HUES48 (cell line): ENCODE measurements around the gene NAGS.
"Not testable (repeated sequence)": the region's sequence is repeated elsewhere in the genome, so short reads cannot be mapped to it uniquely, and the experiment has no call there.

Experiments
- H3K27ac ChIP-seq: one replicate; pipeline ENCODE4 v1.7.0; 2013; ENCODE audit warnings: low read depth, low read length, inconsistent platforms
- H3K27me3 ChIP-seq: 2 replicates; pipeline ENCODE4 v1.6.1; 2013; ENCODE audit warnings: mild to moderate bottlenecking, low read length; ENCODE audit not compliant: control insufficient read depth, insufficient read depth
- H3K36me3 ChIP-seq: 2 replicates; pipeline ENCODE4 v1.6.1; 2013; ENCODE audit warnings: low read length; ENCODE audit not compliant: control insufficient read depth, insufficient read depth
- H3K4me1 ChIP-seq: 2 replicates; pipeline ENCODE4 v1.6.1; 2013; ENCODE audit warnings: mild to moderate bottlenecking, low read length; ENCODE audit not compliant: control insufficient read depth, insufficient read depth
- H3K4me3 ChIP-seq: 2 replicates; pipeline ENCODE4 v1.5.1; 2013; ENCODE audit warnings: mild to moderate bottlenecking, low read depth, low read length
- H3K9ac ChIP-seq: 2 replicates; pipeline ENCODE4 v1.6.1; 2013; ENCODE audit warnings: mild to moderate bottlenecking, low read depth, low read length, moderate library complexity
- H3K9me3 ChIP-seq: 2 replicates; pipeline ENCODE4 v1.6.1; 2013; ENCODE audit warnings: low read length; ENCODE audit not compliant: control insufficient read depth, insufficient read depth

The NAGS gene, protein sequence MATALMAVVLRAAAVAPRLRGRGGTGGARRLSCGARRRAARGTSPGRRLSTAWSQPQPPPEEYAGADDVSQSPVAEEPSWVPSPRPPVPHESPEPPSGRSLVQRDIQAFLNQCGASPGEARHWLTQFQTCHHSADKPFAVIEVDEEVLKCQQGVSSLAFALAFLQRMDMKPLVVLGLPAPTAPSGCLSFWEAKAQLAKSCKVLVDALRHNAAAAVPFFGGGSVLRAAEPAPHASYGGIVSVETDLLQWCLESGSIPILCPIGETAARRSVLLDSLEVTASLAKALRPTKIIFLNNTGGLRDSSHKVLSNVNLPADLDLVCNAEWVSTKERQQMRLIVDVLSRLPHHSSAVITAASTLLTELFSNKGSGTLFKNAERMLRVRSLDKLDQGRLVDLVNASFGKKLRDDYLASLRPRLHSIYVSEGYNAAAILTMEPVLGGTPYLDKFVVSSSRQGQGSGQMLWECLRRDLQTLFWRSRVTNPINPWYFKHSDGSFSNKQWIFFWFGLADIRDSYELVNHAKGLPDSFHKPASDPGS

DNA sequence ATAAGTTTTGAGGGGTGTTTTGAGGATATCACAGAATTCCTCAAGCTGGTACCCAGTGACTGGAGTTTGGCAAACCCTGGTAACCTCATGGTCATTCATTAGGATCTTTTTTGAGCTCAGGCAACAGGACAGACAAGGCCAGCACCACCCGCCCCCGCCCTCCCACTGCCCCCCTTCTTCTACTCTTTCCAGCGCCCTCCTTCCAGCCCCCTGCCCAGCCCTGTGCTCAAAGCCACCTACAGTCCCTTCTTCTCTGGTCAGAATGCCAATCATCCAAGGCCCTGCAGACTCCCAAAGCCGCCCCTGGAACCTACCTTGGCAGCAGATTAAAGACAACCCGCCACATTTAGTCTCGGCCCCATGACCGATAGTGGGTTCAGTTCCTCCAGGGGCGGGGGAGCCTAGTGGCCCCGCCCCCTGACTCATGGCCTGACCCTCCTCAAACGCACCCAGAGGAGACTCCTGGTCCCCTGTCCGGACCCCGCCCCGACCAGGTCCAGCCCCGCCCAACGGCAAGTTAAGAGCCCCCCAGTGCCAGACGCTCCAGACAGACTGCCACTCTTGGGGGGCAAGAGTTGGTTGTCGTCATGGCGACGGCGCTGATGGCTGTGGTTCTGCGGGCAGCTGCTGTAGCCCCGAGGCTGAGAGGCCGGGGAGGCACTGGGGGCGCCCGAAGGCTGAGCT lies at the start of gene NAGS:
NAGS (plus strand) TSS at position 546 of the 684 bp plus-strand sequence; CDS start at position 588, 42 bp downstream.
- H3K9ac ChIP-seq, result no peak within 1 kb of the TSS
- H3K4me3 ChIP-seq, result peak within 1 kb of the TSS; percentile 68
- no peak within 1 kb of the TSS for H3K27ac ChIP-seq
- H3K36me3 ChIP-seq, result no peaks in the 10 kb centered on the region
- H3K4me1 ChIP-seq, result peaks cover 11% of the 10 kb centered on the region
- H3K27me3 ChIP-seq, result peaks cover 38% of the 10 kb centered on the region
- H3K9me3 ChIP-seq, result no peaks in the 10 kb centered on the region

DNA sequence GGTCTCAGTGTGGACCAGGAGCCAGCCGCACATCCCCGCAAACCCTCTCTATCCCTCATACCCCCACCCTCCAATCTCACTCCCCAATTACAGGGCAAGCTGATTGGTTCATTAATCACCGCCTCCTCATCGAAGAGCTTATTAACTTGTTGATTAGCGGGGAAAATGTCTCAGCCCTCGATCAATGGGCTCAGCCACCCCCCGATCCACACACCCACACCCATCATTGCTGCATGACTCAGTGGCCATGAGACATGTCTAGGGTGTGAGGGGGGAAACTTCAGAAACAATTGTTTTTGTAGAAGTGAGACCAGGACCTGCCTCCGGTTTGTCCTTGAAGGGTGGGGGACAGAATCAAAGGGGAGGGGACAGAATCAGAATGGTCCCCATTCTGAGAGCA lies 48.2 kb upstream of the NAGS start:
- Histone ChIP-seq H3K36me3 (no peaks in the 10 kb centered on the region), H3K27ac (no peak overlapping the region), H3K4me3 (no peak overlapping the region), H3K4me1 (peaks cover 7% of the 10 kb centered on the region; the same call in 1 of the 2 replicates), H3K9me3 (no peaks in the 10 kb centered on the region), H3K27me3 (peaks cover 37% of the 10 kb centered on the region), H3K9ac (no peak overlapping the region)

DNA sequence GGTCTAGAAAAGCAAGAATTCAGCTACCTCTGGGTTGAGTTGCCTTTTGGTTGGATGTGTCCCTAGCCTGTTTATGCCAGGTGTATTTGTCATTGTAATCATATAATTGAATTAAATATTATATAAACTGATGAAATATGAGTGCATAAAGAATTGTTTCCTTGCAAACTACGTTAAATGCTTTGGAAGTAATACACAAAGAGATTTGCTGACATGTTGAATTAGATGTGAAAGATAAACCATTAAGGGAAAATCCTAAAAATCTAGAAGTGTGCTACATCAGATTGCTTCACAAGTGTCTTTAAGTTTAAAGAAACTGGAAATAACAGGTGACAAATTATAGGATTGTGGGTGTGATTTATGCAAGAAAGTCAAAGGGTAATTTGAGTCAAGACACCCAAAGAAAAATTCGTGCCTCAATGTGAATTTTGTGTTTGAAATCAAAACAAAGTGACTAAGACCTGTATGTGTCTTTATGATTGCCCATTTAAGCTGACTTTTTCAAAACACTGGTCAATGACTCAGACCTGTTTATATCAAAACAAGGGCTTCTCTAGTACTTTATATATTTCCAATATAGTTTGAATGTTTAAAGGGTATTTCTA lies 45.6 kb upstream of the NAGS start:
- no peak overlapping the region for H3K9ac ChIP-seq
- no peaks in the 10 kb centered on the region for H3K36me3 ChIP-seq
- no peak overlapping the region for H3K4me3 ChIP-seq
- no peak overlapping the region for H3K27ac ChIP-seq
- no peaks in the 10 kb centered on the region for H3K4me1 ChIP-seq
- H3K9me3 ChIP-seq, result no peaks in the 10 kb centered on the region
- H3K27me3 ChIP-seq, result peaks cover 17% of the 10 kb centered on the region

DNA sequence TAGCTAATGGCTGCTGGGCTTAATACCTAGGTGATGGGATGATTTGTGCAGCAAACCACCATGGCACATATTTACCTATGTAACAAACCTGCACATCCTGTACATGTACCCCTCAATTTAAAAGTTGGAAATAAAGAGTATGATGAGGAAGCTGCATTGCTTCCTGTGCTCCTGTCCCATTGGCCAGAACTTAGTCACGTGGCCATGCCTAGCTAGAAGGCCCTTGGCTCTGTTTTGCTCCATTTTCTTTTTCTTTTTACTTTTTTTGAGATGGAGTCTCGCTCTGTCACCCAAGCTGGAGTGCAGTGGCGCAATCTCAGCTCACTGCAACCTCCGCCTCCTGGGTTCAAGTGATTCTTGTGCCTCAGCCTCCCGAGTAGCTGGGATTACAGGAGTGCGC lies 43.1 kb upstream of the NAGS start:
- not testable (repeated sequence) for H3K27me3 ChIP-seq, H3K9me3 ChIP-seq, H3K36me3 ChIP-seq, H3K4me1 ChIP-seq, H3K27ac ChIP-seq, H3K4me3 ChIP-seq, H3K9ac ChIP-seq

DNA sequence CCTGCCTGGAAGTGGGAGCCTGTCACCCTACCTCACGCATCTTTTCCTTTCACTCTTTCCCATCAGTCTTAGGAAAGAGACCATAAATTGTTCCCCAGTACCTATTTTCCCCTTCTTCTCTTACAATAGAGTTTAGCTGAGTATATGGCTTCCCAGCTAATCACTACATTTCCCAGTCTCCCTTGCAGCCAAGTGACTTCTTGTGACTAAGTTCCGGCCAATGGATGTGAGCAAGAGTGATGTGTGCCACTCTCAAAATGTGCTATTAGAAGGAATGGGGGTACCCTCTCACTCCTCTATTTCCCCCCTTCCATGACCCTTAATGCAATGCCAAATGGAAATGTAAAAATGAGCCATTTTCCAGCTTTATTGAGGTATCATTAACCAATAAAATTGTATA lies 42.5 kb upstream of the NAGS start:
- Histone ChIP-seq H3K27ac (no peak overlapping the region), H3K4me3 (no peak overlapping the region), H3K4me1 (no peaks in the 10 kb centered on the region), H3K27me3 (no peaks in the 10 kb centered on the region), H3K9me3 (no peaks in the 10 kb centered on the region), H3K36me3 (no peaks in the 10 kb centered on the region), H3K9ac (no peak overlapping the region)

DNA sequence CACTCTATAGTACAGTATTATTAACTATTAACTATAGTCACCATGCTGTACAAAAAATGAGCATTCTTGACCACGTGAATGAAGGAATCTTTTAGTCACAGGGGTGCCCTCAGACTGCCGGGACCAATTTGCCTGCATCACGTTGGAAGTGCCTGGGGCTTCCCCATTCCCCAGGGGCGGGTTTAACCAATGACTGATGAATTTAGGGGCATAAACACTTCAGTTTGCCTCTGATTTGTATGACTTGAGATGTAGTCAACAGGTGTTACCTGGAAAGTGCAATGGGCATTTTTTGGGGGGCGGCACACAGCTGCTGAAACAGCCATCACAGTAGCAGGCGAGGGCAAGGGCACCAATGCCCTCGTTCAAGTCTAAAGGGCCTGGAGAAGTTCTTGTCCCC lies 41.9 kb upstream of the NAGS start:
- Histone ChIP-seq H3K36me3 (no peaks in the 10 kb centered on the region), H3K9ac (no peak overlapping the region), H3K4me3 (no peak overlapping the region), H3K9me3 (no peaks in the 10 kb centered on the region), H3K4me1 (no peaks in the 10 kb centered on the region), H3K27me3 (no peaks in the 10 kb centered on the region), H3K27ac (no peak overlapping the region)

DNA sequence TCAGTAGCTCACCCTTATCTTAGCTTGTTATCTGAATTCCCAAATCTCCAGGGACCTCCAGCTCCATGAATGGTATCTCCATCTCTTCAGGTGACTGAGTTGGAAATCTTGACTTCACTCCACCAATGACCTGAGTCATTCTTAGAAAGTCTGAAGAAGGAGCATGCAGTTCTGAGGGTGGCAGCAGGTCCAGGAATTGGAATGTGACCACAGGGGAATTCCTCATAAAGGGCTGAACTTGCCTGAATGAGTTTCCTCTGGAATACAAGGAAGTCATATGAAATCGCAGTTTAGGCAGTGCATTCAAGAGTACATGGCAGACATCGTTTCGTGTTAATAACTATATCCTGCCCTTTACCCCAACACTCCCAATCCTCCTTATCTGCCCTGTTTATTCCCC lies 38.1 kb upstream of the NAGS start:
- H3K9me3 ChIP-seq, result no peaks in the 10 kb centered on the region
- H3K4me1 ChIP-seq, result no peaks in the 10 kb centered on the region
- H3K27me3 ChIP-seq, result no peaks in the 10 kb centered on the region
- no peaks in the 10 kb centered on the region for H3K36me3 ChIP-seq
- no peak overlapping the region for H3K27ac ChIP-seq
- H3K9ac ChIP-seq, result no peak overlapping the region
- no peak overlapping the region for H3K4me3 ChIP-seq

DNA sequence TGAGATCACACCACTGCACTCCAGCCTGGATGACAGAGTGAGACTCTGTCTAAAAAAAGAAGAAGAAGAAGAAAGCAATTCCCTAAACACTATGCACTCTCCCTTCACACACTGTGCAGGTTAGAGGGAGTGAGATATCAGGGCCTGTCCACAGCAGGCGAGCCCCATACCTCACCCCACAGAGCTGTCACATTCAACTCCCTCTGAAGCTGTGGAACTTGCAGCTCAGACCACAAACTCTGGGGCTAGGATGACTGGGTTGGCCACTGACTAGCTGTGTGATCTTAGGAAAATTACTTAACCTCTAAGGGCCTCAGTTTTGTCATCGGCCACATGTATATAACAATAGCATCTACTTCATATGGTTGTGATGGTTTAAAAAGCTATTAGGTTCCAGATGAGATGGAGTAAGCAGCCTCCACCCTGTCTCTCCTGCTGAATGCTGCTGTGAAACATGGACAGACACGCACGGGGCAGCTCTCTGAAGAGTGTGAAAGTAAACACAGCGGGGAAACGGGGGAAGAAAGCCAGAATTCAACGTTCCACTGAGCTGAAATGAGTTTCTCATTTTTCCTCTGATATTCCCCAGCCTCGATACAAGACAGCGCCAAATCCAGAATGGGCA lies 37.1 kb upstream of the NAGS start:
- no peak overlapping the region for H3K27ac ChIP-seq
- H3K9me3 ChIP-seq, result no peaks in the 10 kb centered on the region
- H3K27me3 ChIP-seq, result no peaks in the 10 kb centered on the region
- H3K36me3 ChIP-seq, result no peaks in the 10 kb centered on the region
- H3K9ac ChIP-seq, result no peak overlapping the region
- H3K4me1 ChIP-seq, result no peaks in the 10 kb centered on the region
- H3K4me3 ChIP-seq, result no peak overlapping the region

DNA sequence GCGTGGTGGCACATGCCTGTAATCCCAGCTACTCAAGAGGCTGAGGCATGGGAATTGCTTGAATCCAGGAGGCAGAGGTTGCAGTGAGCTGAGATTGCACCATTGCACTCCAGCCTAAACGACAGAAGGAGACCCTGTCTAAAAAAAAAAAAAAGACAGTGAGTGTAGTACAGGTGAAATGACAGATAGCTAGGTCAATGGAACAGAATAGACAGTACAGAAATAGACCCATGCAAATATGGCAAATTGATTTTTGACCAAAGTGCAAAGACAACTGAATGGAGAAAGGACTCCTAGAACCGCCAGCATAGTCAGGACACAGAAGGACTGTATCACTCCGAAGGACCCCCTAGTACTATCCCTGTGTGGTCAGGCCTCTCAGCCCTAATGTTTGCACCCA lies 34.1 kb upstream of the NAGS start:
- Histone ChIP-seq H3K9me3 (no peaks in the 10 kb centered on the region), H3K27ac (no peak overlapping the region), H3K4me3 (no peak overlapping the region), H3K36me3 (no peaks in the 10 kb centered on the region), H3K27me3 (no peaks in the 10 kb centered on the region), H3K9ac (no peak overlapping the region), H3K4me1 (no peaks in the 10 kb centered on the region)

DNA sequence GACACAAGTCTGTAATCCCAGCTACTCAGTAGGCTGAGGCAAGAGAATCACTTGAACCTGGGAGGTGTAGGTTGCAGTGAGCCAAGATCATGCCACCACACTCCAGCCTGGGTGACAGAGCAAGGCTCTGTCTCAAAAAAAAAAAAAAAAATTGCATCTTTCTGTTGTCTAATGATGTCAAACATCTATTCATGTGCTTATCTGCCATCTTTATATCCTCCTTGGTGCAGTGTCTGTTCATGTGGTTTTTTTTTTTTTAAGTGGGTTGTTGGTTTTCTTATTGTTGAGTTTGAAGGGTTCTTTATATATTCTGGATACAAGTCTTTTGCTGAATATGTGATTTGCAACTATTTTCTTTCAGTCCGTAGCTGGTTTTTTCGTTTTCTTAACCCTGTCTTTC lies 33.0 kb upstream of the NAGS start:
- H3K4me3 ChIP-seq, H3K27me3 ChIP-seq, H3K4me1 ChIP-seq, H3K9ac ChIP-seq, H3K27ac ChIP-seq, H3K36me3 ChIP-seq, H3K9me3 ChIP-seq: not testable (repeated sequence)
